ENCODE measurements around the gene LST1. TPM values are rescaled to one million over a fixed set of nuclear protein-coding genes. Genes with fewer than 3 reads are reported as not detected.

Gene LST1
- total RNA-seq, 1 experiment from 2014 or later: not detected

GRCh38 chr6:31556307-31556706 is 29.8 kb upstream of the LST1 start:
- CTCF ChIA-PET: interaction anchor here (0.7 kb wide), 1 partner anchor 40 kb away, joined by 4 read pairs; no protein-coding TSS in a partner anchor
- Histone ChIP-seq H3K9me3 (ENCODE audit: low read length) (no peaks in the 10 kb centered on the region), H3K9ac (ENCODE audit: low read length) (no peak overlapping the region), H3K27ac (ENCODE audit: low read length) (no peak overlapping the region), H4K20me1 (ENCODE audit: low read length) (no peaks in the 10 kb centered on the region), H3K9me2 (replicated peaks; ENCODE audit: low read length) (no peaks in the 10 kb centered on the region), H3K4me2 (ENCODE audit: low read length) (no peak overlapping the region), H3K27me3 (ENCODE audit: low read length) (no peaks in the 10 kb centered on the region), H3K79me2 (ENCODE audit: low read length) (no peaks in the 10 kb centered on the region), H3K4me1 (ENCODE audit: insufficient read depth, low read length) (peaks cover 18% of the 10 kb centered on the region), H2AFZ (ENCODE audit: low read length) (no peak overlapping the region), H3K36me3 (ENCODE audit: low read depth, low read length) (peaks cover 22% of the 10 kb centered on the region), H3K4me3 (ENCODE audit: low read length) (no peak overlapping the region), H3F3A (ENCODE audit: low read length, unreplicated experiment) (no peaks in the 10 kb centered on the region)
- intact Hi-C loops (cut with micrococcal nuclease): no loop called here
- ATAC-seq (no peak), DNase-seq (no peak)
- TF ChIP-seq EZH2phosphoT487 (IDR thresholded peaks at IDR 0.05; ENCODE audit: borderline replicate concordance, low read length) (no peak), EZH2 (IDR thresholded peaks at IDR 0.05; ENCODE audit: low read length, unreplicated experiment) (no peak), CTCF (conservative IDR thresholded peaks at IDR 0.05; ENCODE audit: low read depth, low read length) (no peak)
- POLR2A ChIA-PET (ENCODE audit: unreplicated experiment): no interaction called here
- no TSS peak for BruUV-seq (replicated peaks)

GRCh38 chr6:31557443-31558317 is 28.4 kb upstream of the LST1 start:
- peaks cover 18% of the 10 kb centered on the region for H3K4me1 ChIP-seq (ENCODE audit: insufficient read depth, low read length)
- TSS peak; percentile 33 for BruUV-seq (replicated peaks)
- peaks cover 22% of the 10 kb centered on the region for H3K36me3 ChIP-seq (ENCODE audit: low read depth, low read length)
- ATAC-seq (no peak), DNase-seq (no peak)
- TF ChIP-seq EZH2phosphoT487 (IDR thresholded peaks at IDR 0.05; ENCODE audit: borderline replicate concordance, low read length) (no peak), EZH2 (IDR thresholded peaks at IDR 0.05; ENCODE audit: low read length, unreplicated experiment) (no peak)
- H3K27me3 ChIP-seq (ENCODE audit: low read length): no peaks in the 10 kb centered on the region
- H3K9ac ChIP-seq (ENCODE audit: low read length): no peak overlapping the region
- no peaks in the 10 kb centered on the region for H3K9me2 ChIP-seq (replicated peaks; ENCODE audit: low read length)
- H3K79me2 ChIP-seq (ENCODE audit: low read length): no peaks in the 10 kb centered on the region
- CTCF ChIA-PET: no interaction called here
- no peak overlapping the region for H3K27ac ChIP-seq (ENCODE audit: low read length)
- H2AFZ ChIP-seq (ENCODE audit: low read length): no peak overlapping the region
- no peak overlapping the region for H3K4me3 ChIP-seq (ENCODE audit: low read length)
- H3F3A ChIP-seq (ENCODE audit: low read length, unreplicated experiment): no peaks in the 10 kb centered on the region
- H3K4me2 ChIP-seq (ENCODE audit: low read length): no peak overlapping the region
- POLR2A ChIA-PET (ENCODE audit: unreplicated experiment): no interaction called here
- intact Hi-C loops (cut with micrococcal nuclease): no loop called here
- H4K20me1 ChIP-seq (ENCODE audit: low read length): no peaks in the 10 kb centered on the region
- no peaks in the 10 kb centered on the region for H3K9me3 ChIP-seq (ENCODE audit: low read length)

- no peak overlapping the region for H3K9ac ChIP-seq (ENCODE audit: low read length)
- no peaks in the 10 kb centered on the region for H3F3A ChIP-seq (ENCODE audit: low read length, unreplicated experiment)
- intact Hi-C loops (cut with micrococcal nuclease): no loop called here
- H4K20me1 ChIP-seq (ENCODE audit: low read length): no peaks in the 10 kb centered on the region
- BruUV-seq (replicated peaks): no TSS peak
- no peak overlapping the region for H3K4me2 ChIP-seq (ENCODE audit: low read length)
- TF ChIP-seq CTCF (conservative IDR thresholded peaks at IDR 0.05; ENCODE audit: low read depth, low read length): no peak
- TF ChIP-seq EZH2phosphoT487 (IDR thresholded peaks at IDR 0.05; ENCODE audit: borderline replicate concordance, low read length): no peak
- TF ChIP-seq EZH2 (IDR thresholded peaks at IDR 0.05; ENCODE audit: low read length, unreplicated experiment): no peak
- ChIA-PET CTCF (no interaction called here), POLR2A (ENCODE audit: unreplicated experiment) (no interaction called here)
- H3K27me3 ChIP-seq (ENCODE audit: low read length): no peaks in the 10 kb centered on the region
- DNase-seq: no peak
- no peaks in the 10 kb centered on the region for H3K9me3 ChIP-seq (ENCODE audit: low read length)
- H3K27ac ChIP-seq (ENCODE audit: low read length): no peak overlapping the region
- no peak overlapping the region for H2AFZ ChIP-seq (ENCODE audit: low read length)
- ATAC-seq: no peak
- peaks cover 19% of the 10 kb centered on the region for H3K36me3 ChIP-seq (ENCODE audit: low read depth, low read length)
- H3K4me3 ChIP-seq (ENCODE audit: low read length): no peak overlapping the region
- no peaks in the 10 kb centered on the region for H3K79me2 ChIP-seq (ENCODE audit: low read length)
- H3K4me1 ChIP-seq (ENCODE audit: insufficient read depth, low read length): peaks cover 23% of the 10 kb centered on the region
- H3K9me2 ChIP-seq (replicated peaks; ENCODE audit: low read length): no peaks in the 10 kb centered on the region
These were observed 27.8 kb upstream of the LST1 start for GRCh38 chr6:31558318-31558625.

Measured in PC-3 (cell line).